NCI-H1694 treated with DMSO at 0.1 percent for 48 hours (cell line): Measurements from ENCODE around the gene VWC2L.

ENCODE experiments used
- DNase-seq: peaks from one replicate; lab custom pipeline; 2025; lab: John Stamatoyannopoulos, UW

The VWC2L gene

DNA sequence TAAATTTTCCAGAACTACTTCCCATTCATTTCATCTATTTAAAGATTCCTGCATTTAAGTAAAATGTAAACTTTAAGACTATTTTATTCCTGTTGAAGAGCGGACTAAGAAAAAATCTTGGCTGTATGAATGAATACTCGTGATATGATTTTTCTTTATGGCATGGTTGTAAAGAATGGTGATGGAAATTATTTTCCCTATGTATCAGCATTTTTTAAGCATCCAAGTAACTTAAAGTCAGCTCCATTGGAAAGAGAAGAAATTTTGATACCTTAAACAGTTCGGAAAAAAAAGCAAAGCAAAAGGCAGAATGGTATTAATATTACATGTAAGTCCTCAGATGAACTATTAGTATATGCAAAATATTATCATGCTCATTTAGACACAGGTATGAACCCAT is 58.9 kb downstream of the VWC2L start:
- DNase-seq, result no peak

GRCh38 chr2:214471382-214471781 is 60.5 kb downstream of the VWC2L start:
- DNase-seq, result no peak

DNA sequence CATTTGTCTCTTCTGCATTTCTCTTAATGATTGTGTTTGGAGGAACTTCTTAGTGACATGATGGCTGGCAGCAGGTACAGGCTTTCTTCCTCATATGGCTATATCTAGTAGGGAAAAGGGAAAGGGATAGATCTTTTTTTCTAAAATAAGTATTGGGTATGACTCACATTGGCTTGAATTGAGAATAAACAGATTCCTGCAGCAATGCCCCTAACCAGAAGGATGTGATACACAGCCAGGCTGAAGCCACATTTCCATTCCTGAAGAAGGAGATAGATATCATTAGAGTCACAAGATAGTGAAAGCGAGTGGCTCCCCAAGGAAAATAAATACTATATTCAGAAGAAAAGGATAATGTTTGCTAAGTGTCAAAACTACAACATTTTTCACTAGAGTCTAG is 61.1 kb downstream of the VWC2L start:
- DNase-seq, result no peak

GRCh38 chr2:214477305-214477704 is 66.5 kb downstream of the VWC2L start:
- DNase-seq, result no peak

DNA sequence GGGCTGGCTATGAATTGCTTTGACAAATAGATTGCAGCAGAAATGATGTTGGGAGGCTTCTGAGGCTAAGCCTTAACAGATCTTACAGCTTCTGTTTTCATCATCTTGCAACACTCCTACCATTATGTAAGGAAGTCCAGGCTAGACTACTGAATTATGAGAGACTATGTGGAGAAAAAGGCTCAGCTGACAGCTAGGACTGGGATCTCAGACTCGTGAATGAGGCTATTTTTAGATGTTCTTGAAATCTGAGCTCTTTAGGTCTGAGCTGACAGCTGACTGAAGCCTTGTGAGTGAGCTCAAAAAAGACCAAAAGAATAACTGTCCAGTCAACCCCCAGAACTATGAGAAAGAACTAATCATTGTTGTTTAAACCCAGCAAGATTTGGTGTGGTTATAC is 70.3 kb downstream of the VWC2L start:
- no peak for DNase-seq

DNA sequence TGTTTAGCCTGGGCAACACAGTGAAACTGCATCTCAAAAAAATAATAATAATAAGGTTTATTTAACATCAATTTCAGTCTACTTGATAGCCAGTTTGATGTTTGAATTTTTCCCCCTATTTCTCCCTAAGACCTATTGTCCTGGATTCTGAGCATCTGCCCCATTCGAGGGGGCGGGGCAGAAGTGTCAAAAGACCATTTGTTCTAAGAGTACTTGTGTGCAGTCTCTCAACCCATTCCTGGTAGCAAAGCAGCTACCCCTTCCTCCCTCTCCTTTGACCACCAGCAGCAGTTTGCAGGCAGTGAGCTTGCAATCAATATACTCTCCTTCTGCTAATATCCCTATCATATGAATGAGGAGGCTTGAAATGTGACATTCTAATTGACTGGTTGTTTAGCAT is 71.9 kb downstream of the VWC2L start:
- DNase-seq, result no peak

- DNase-seq, result no peak
Measured at GRCh38 chr2:214484239-214484638, 73.4 kb downstream of the VWC2L start.

GRCh38 chr2:214484701-214485100 is 73.8 kb downstream of the VWC2L start:
- no peak for DNase-seq

DNA sequence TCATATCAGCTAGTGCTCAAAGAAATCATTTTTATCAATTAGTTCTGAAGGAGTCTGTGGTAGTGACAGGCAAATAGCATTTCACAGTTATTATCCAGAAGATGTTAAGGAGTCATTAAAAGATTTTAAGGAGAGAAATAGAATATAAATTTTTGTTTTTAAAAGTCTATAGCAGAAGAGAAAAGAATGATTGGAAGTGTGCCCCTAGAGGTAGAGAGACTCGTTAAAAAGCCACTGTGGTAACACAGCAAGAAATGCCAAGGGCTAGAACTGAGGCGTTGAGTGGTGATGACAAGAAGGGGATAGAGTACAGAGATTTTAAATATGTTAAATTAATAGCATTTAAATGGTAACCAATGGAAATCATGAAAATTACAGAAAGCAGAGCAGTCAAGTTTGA is 78.3 kb downstream of the VWC2L start:
- DNase-seq, result no peak

GRCh38 chr2:214489702-214490101 is 78.8 kb downstream of the VWC2L start:
- DNase-seq, result no peak

- peak; percentile 59 for DNase-seq
Measured at GRCh38 chr2:214492152-214492551, 81.3 kb downstream of the VWC2L start.

DNA sequence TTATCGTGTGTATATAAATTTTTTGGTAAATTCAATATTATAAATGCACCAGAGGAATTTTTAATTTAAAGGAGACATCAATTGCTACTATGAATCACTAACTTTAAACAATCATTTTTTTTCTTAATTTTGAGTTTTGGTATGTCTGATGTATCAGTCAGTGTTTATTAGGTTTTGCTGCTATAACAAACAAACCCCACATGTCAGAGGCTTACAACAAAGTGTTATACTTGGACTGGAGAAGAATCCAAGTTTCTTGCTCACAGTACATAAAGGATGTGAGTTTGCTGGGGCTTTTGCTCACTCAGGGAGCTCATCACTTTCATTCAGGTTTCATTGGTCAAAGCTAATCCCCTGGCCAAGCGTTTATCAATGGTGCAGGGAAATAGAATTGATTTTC is 81.8 kb downstream of the VWC2L start:
- no peak for DNase-seq

GRCh38 chr2:214497489-214497888 is 86.6 kb downstream of the VWC2L start:
- DNase-seq, result no peak

- DNase-seq, result no peak
Measured at GRCh38 chr2:214503568-214503967, 92.7 kb downstream of the VWC2L start.

DNA sequence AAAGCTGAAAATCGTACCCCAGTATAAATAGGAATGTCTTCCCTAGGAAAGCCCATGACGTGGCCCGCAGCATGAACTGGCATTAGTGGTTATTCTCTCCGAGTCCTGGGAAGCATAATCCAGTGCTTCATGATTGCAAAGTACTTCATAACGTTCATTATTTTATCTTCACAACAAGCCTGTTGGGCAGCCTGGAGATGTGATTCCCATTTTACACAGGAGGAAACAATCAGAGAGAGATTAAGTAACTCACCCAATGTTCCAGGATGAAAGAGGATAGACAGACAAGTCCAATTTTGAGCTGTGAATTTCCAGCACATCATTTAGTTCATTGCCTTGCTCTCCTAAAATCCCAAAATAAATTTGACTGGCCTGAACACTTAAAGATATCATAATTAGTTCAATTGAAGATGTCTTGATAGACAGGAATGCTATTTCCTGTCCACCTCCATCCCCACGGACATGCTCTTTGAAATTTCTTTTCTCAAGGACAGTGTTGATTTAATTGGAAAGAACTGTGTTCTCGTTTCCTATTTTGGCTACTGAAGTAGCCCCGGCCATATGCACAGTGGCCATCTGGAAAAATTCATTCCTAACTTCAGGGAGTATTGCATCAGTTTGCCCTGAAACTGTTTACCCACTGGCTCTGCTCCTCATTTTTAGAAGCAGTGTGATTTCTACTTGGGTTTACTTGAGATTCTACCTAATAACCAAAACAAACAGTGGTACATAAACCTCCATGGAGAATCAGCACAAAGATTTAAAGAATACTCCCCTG is 93.9 kb downstream of the VWC2L start:
- DNase-seq, result no peak

- no peak for DNase-seq
Measured at GRCh38 chr2:214507032-214507431, 96.2 kb downstream of the VWC2L start.

DNA sequence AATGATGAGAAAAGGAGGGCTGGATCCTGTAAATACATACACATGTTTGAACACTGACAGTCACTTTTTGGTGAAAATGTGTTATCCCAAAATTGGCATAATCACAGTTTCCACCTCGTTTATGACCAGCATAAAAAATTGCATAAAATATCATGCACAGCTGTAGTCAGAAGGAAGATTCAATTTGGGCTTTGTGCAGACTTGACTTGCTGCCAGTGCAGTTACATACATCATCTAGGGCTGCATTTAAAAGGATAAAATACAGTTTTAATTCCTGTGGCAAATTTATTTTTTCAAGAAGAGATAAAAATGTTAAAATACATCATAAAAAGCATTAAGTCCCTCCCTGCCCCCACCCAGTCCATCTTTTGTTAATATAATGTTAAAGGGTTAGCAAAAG is 103.8 kb downstream of the VWC2L start:
- DNase-seq, result peak; percentile 47

DNA sequence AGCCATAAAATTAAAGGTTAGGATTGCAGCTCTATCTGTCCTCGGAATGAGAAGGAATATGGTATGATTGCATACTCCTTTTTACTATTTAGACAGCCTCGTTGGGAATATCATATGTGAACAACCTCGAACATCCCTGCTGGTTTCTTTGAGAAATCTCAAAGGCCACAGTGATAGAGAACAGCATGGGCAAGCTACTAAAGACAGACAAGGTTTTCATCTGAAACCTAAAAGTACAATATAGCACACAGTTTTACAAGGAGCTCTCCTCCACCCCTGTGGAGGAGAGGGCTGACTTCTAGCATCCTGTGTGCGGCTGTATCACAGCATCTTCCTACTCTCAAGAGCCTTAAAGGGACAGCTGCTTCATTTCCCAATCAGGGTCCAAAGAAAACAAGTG is 104.3 kb downstream of the VWC2L start:
- no peak for DNase-seq

DNA sequence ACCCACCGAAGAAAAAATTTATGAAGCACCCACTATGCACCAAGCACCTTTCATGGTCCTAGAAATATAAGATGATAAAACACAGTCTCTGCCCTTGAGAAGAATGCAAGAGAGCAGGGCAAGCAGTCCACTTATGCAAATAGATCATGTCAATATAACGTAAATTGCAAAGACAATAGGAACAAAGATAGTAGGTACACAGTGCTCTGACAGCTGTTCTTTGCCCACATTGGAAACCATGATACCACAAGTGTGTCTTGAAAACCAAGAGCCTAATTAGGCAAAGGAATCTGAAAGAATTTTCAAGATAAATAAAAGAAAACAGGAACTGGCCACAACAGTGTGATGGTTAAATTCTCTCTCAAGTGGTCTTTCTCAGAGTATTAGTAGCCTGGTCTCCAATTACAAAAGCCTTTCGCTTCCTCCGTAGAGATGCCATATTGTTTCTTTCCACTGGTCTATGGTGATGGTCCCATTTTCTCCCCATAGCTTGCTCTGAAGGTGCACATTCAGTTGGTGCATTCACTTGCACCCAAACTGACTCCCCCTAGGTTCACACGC is 108.5 kb downstream of the VWC2L start:
- DNase-seq, result no peak

DNA sequence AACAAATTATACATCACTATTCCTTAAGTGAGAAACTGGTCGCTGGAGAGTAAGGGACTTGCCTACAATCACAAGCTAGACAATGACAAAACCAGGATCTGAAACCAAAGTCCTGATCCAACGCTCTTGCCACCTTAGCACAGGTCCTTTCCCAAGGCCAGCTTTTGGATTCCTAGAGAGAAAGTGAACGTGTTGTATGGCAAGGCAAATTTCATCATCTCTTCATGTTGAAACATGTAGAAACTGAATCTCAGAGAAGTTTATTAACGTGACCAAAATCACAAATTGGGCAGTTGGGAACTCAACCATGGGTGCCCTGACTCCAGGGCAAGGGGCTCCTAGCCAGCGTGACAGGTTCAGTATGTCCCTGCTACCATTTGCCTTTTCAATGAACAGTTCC is 118.2 kb downstream of the VWC2L start:
- no peak for DNase-seq

GRCh38 chr2:214529514-214529913 is 118.7 kb downstream of the VWC2L start:
- no peak for DNase-seq

GRCh38 chr2:214533541-214533940 is 122.7 kb downstream of the VWC2L start:
- DNase-seq, result no peak

- DNase-seq, result no peak
Measured at GRCh38 chr2:214536625-214537024, 125.8 kb downstream of the VWC2L start.

GRCh38 chr2:214537929-214538328 is 127.1 kb downstream of the VWC2L start:
- no peak for DNase-seq
